Eye (tissue), 1 donor: ENCODE results near the gene LRRC75A.
"Not testable (repeated sequence)": the region's sequence is repeated elsewhere in the genome, so short reads cannot be mapped to it uniquely, and the experiment has no call there.

Experiments
- DNase-seq: peaks from one replicate; pipeline ENCODE4 v3.0.0-alpha.2; 2015

The LRRC75A gene

DNA sequence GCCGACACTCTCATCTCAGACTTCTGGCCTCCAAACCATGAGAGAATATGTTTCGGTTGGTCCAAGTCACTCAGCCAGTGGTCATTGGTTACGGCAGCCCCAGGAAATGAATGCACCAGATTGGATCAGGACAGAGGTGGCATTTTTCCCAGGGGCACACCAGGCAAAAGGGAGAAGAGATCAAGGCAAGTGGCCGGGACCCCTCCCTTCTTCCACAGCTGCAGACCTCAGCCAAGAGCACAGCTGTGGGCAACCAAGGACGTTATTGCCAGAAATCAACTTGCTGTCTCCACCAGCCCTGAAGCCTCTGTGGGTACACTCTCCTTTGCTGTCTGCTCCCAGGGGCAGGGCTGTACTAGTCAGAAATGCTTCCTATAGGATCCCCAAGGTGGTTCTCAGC lies 20.7 kb downstream of the LRRC75A start:
- DNase-seq, result no peak

DNA sequence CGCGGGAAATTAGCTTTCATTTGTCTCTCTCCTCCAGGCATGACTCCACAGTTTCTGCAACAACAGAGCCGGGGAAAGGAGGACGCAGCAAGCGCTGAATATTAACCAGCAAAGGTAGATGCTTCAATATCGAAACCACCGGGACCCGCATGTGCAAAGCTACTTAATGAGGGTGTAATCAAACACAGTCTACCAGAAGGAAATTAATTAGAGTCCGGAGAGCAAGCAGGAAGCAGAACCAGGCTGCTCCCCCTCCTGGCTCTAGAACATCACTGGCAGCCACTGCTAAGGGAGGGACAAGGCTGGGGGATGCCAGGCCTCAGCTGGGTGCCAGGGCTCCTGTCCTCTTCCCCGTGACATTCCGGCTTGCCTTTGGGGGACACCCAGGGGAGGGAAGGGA lies 21.7 kb downstream of the LRRC75A start:
- DNase-seq, result peak; percentile 53

DNA sequence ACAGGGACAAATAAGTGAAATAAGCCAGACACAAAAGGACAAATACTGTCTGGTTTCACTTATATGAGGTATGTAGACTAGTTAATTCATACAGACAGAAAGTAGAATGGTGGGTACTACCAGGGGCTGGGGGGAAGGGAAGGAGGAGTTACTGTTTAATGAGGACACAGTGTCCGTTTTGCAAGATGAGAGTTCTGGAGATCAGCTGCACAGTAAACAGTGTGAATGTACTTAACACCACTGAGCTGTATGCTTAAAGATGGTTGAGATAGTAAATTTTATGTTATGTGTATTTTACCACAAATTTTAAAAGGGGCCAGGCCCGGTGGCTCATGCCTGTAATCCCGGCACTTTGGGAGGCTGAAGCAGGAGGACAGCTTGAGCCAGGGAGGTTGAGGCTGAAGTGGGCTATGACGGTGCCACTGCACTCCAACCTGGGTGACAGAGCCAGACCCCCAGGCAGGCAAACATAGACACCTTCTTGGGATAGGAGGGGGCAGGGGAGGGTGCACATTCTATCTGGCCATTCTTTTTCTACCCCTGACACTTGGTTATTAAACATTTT lies 23.5 kb downstream of the LRRC75A start:
- no peak for DNase-seq

DNA sequence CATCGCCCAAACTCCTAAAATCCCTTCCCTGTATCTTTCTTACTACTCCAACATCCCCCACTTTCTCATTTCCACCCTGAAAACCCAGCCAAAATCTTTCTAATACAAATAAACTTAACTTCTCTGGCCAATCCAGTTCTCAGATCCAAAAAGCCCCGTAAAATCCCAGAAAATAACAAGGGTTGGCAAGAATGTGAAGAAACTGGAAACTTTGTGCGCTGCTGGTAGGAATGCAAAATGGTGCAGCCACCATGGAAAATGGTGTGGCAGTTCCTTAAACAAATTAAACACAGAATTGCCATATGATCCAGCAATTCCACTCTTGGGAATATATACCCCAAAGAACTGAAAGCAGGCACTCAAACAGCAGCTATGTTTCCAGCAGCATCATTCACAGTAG lies 24.1 kb downstream of the LRRC75A start:
- no peak for DNase-seq

DNA sequence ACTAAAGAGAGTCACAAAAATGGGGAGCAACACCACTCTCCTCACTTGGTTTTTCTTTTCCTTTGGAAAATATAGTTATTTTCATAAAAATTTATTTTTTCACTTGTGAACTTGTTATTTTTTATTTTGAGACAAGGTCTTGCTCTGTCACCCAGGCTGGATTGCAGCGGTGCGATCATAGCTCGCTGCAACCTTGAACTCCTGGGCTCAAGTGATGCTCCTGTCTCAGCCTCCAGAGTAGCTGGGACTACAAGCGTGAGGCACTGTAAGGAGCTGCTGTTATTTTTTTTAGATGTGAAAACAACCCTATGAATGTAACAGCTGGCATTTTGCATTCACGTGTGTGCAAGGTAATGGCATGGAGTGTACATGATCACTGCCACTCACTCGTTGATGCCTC lies 24.9 kb downstream of the LRRC75A start:
- DNase-seq, result no peak

DNA sequence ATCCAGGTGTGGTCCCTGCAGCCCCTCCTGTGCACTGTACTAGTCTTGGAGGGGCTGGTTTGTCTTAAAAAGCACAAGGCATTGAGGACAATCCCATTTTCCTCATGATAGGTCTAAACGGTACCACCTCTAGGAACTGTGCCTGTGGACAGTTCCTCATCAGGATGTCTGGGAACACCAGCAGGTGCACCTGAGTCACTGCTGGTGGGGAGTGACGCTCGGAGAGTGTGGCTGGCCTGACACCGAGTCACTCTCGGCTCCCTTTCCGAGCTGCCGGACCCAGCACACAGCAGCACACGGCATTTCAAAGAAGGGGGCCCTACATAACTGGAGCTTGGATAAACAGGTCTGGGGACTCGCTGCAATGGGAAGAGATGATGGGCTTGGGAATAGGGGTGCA lies 25.6 kb downstream of the LRRC75A start:
- no peak for DNase-seq

DNA sequence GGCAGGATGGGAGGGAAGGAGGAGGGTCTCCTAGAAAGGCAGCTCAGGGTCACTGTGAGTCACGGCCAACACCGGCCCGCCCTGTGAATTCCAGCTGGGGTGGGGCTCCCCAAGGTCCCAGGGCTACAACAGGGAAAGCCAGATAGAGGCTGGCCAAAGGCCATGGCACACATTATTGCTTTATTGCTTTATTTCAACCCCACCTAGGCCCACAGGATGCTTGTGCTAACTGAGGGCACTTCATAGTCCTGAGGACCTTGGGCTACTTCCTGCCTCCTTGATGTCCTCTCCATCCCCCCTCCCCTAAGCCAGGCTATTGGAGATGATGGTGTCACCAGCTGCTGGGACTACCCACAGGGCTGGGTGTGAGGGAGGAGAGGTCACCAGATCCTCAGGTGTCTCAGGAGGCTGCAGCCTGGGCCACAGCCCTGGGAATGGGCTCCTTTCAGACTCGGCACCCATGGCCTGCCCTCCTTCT lies 26.1 kb downstream of the LRRC75A start:
- DNase-seq, result no peak

DNA sequence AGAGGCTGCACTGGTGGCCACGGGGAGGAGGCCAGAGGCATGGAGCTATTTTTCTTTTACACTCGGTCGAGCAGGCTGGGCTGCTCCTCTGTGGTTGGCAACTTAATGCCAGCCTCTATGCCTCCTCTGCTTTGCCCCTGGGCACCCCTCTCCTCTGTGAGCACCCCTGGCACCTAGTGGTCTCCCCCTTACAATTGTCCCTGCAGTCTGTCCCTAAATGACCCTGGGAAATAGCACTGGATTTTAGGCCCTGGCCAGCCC lies 27.0 kb downstream of the LRRC75A start:
- no peak for DNase-seq

DNA sequence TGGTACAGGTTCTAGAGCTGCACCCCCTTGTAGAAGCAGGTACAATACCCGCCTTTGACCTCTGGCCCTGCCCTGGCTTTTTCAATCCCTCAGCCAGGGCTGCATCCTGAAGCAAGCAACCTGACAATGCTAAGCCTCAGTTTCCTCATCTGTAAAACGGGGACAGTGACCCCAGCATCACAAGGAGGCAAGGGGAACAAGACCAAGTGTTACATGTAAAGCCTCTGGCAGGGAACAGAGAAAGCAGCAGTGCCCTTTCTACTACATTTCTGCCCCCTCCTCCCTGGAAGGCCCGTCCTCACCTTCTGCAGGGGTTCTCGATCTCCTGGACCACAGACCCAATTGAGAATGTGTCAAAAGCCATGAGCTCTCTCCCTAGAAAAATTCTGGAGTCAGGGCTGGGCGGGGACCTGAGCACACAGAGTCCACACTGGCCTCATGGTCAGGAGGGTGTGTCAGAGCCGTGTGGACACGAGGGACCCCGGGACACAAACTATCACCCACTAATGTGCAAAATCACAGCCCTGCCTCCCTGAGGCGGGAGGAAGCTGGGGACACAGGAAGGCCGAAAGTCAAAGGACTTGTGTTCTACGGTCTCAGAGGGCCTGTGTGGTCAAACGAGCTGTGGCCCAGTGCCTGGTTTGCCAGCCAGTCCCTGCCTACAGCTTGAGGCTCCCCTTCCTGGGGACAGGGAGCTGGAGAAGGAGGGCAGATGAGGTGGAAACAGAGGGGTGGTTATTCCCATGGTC lies 27.5 kb downstream of the LRRC75A start:
- DNase-seq, result no peak

DNA sequence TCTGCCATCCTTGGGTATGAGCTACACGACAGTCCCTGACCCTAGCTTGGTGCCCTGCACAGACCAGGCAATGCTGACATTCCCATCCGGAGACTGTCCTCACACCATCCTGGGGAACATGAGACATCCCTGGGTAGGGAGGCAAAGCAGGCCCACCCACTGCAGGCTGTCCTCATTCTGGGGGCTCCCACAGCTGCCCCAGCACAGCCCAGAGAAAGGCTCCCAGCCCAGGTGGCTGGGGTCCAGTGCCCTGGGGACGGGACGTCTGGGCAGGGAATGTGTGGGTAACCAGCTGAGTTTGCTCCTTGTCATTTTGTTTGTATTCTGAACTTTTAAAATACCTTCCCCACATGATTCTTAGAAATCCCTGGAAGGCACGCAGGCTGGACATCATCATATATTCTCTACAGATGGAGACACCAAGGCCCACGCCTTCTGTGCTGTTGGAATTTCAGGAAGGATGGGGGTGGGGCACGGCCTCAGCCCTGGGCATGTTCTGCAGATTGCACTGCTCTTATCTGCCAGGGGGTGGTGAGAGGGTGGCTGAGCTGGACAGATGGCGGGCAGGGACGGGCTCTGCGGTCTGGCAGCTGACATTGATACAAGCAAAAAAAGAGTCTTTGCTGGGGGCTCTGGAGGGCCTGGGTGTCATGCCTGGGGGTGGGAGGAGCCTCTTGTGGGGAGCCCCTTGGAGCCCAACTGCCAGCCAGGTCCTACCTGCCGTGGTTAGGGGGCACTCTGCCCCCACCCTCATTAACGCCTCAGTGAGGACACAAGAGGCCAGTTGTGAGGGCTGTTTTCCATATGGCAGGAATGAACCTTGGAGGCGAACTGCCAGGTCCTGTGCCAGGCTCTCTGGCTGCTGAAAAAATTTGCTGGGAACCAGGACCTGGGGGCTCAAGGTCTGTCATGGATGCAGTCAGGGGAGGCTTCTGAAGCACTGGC lies 28.4 kb downstream of the LRRC75A start:
- DNase-seq, result peak; percentile 56

DNA sequence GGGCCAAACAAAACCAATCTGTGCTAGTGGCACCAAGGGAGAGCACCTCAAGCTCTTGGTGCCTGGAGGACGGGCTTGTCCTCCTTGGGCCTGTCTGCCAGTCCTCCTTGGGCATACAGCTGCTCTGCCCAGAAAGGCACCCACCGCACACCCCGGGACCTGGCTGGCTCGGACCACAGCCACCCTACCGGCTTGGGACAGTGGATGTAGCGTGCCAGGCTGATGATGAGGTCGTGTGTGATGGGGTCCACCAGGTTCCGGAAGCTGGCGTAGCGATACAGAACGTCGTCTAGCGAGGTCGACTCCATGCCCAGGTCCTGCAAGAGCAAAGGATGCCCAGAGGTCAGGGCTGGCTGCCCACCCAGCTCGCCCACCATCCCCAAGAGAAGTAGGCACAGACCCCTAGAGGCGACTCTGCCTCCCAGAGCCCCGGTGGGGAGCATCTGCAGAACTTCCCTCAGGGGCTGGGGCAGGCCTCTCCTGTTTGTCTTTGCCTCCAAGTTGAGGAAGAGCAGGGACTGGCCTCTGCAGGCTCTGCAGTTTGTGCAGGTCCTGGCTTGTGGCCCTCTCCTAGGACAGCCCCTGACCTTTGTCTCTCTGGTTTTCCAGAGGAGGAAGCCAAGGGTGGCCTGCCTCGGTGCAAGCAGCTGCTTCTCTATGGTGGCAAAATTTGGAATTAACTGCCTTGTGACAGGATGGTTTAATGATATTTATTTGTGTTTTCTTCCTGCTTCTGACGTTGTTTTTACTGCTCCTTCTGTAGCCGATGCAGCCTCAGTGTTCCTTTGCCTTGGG lies 29.7 kb downstream of the LRRC75A start:
- no peak for DNase-seq

DNA sequence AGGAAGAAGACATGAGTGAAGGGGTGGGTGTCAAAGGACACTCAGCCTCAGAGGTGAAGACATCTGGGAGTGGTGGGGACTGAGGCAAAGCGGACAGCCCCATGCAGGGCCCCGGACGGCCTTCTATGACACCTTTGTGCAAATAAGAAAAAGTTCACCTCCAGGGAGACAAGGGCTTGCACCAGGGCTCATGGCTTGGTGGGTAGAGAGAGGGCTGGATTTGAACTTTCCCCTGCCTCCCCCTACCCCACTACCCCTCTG lies 30.5 kb downstream of the LRRC75A start:
- no peak for DNase-seq

DNA sequence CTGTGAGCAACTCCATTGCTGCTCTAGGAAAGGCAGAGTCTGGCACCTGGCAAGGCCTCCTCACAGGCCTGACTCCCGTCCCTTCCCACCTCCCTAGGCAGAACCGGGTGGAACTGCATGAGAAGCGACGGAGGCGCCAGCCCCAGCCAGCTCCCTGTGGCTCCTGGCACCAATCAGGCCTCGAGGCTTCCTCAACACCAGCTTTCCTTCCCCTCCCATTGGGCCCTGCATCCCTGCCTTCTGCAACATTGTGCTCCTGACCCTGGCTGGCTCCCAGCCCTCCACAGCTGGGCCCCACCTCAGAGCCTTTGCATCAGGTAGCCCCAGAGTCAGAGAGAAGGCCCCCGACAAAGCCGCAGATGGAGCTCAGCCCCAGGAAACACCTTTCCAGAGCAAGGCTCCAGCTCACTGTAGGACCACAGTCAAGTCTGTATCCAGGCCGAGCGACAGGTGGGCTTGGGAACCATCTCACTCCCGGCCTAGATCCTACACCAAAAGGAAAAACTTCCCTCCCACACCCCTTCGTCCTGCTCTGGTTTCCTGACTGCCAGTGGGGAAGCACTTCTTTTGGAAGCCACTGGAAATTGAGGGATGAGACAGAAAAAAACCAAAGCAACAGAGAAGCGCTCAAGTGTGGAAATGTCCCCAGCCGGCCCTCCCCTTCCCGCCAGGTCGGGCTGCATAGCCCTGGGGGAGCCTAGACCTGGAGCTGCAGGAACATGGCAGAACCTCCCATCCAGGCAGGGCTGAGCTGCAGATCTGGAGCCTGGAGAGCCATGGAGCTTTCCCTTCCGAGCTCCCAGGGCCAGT lies 31.0 kb downstream of the LRRC75A start:
- no peak for DNase-seq

DNA sequence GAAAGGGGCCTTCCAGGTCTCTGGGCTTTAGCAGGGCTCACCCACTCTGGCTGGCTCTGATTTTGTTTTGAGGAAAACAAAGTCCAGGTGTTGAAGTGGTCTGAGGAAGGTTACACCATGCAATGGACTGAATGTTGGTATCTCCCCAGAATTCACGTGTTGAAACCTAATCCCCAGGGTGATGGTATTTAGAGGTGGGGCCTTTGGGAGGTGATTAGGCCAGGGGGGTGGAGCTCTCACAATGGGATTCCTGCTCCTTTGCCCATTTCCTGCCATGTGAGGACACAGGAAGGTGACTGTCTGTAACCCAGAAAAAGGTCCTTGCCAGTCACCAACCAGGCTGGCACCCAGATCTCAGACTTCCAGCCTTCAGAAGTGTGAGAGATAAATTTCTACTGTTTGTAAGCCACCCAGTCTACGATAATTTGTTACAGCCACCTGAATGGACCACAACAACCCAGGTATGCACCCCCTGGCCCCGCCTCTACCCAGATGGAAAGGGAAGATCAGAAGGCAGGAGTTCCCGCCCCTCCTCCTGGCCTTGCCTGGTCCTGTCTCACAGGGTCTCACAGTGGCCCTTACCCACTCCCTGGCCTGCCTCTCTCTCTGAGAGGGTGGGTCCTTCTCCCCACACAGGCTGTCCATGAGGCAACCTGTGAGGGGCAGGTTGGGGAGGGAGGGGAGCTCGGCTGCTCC lies 32.0 kb downstream of the LRRC75A start:
- DNase-seq, result no peak

DNA sequence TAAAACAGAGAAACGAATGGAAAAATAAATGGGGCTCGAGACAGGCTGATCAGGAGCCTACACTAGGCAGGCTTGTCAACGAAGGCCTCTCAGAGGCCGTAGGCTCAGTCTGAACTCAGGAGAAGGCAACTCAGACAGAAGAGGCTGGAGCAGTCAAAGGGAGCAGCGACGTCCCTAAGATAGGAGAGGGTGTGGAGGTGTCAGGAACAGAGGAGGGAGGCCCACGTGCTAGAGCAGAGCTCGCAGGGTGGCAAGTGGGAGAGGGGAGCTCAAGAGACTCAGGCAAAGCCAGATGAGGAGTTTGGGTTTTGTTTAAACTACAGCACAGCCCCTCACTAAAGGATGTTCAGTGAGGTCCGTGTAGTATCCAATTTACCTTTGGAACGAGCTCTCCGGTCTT lies 32.7 kb downstream of the LRRC75A start:
- DNase-seq, result no peak

DNA sequence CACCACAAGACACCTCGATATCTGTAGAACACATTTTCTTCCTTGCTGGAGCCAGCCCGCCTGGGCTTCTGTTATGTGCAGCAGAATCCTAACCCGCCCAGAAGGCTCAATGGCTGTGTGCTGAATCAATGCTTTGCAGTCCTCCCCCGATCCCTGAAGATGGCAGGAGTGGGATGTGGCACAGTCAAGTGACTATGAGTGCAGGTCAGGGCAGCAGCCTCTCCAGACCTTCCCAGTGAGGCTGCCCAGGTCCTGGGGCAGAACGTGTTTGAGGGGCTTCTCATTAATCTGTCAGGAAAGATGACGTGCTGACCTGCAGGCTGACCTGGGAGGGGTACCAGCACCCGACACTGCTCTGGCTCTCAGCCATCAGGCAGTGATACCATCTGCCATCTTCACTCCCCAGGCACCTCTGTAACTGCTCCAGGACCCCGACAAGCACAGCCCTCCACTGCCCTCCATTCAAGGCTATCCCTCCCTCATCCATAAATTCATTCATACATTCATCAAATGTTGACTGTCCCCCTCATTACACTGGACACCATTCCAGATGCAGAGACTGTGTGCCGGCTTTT lies 35.2 kb downstream of the LRRC75A start:
- no peak for DNase-seq

DNA sequence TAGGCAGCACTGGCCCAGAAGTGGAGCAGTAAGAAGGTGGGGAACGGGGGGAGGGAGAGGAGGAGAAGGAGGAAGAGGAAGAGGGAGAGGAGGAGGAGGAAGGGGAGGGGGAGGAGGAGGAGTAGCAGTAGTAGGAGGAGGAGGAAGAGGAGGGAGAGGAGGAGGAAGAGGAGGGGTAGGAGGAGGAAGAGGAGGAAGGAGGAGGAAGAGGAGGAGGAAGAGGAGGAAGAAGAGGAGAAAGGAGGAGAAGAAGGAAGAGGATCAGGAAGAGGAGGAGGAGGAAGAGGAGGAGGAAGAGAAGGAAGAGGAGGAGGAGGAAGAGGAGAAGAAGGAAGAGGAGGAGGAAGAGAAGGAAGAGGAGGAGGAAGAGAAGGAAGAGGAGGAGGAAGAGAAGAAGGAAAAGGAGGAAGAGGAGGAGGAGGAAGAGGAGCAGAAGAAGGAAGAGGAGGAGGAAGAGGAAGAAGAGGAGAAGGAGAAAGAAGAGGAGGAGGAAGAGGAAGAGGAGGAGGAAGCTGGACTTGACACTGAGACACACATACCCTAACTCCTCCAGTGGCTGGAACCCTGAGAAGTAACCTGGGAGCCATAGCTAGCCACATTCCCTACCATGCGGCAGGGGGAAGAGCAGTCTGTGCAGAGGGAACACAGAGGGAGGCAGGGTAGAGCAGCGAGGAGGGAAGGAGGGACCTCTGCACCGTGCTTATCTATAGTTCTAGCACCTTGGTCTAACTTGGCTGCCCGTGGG lies 35.8 kb downstream of the LRRC75A start:
- DNase-seq, result no peak

DNA sequence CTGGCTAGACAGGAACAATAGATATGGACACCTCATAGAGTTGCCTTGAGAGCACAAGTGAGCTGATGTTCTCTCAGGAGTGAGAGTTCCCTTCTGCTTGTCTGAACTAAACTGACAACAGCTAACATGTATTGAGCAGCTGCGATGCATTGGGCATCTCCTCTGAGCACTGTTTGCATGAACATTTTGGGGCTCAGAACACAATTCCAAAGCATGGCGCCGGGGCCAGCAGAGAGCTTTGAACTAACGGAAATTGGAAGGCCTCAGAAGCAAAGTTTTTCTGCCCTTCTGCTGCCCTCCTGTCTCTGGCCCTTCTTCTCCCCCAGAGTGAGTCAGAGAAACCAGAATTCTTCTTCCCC lies 38.5 kb downstream of the LRRC75A start:
- no peak for DNase-seq

DNA sequence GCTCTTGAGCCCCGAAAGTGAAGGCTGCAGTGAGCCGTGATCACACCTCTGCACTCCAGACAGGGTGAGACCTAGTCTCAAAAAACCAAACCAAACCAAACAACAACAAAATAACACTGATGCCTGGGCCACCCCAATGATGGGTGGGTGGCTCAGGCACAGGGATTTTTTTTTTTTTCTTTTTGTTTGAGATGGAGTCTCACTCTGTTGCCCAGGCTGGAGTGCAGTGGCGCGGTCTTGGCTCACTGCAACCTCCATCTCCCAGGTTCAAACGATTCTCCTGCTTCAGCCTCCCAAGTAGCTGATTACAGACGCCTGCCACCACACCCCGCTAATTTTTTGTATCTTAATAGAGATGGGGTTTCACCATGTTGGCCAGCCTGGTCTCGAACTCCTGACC lies 39.7 kb downstream of the LRRC75A start:
- not testable (repeated sequence) for DNase-seq

DNA sequence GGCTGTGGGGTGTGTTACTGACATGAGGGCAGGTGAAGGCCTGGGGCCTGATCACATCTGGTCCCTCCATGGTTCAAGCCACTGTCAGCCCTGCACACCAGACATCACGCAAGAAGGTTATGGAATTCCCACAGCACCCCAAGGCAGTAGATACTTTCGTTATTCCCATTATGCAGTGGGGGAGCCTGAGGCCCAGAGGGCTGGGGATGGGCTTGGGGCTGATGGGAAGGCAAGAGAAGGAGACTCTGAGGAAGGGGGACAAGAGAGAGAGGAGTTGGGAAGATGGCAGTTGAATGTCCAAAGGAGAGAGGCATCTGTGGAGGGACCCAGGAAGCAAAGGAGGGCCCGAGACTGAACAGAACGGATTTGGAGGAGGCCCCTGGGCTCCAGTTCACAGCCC lies 42.0 kb downstream of the LRRC75A start:
- no peak for DNase-seq

DNA sequence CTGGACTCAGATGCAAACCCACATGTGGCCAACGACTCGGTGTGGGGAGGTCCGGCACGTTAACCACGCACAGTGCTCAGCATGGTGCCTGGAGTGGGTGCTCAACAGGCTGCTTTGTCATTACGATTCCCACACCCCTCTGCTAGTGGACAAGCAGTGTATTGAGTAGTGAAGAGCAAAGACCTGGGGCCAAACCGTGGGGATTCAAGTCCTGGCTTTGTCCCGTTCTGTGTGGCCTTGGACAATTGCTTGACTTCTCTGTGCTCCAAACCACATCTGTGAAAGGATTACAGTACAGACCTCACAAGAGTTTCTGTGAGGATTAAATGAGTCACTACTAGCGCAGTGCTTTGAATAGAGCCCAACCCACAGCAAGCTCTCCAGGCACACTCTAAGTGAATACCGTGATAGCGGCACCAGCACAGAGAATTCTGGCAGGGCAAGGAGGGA lies 42.8 kb downstream of the LRRC75A start:
- no peak for DNase-seq
